ENCODE data around the gene LAMP1.

The LAMP1 gene

DNA sequence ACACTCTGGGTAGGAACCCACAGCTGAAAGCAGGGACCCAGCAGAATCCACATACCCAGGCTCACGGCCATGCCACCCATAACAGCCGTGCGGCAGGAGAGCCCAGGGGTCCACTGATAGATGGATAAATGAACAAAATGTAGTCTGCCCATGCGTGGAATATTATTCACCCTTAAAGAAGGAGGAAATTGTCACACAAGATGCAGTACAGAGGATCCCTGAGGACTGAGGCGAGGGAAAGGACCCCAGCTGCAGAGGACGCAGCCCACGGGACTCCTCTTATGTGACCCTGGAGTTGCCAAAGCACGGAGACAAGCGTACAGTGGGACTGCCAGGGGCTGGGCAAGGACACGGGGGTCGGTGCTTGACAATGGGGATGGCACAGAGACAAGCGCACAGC, 56.2 kb downstream of the LAMP1 start:
- no peak overlapping the region for H3K4me3 ChIP-seq (ENCODE audit: low read length)
- H3K27me3 ChIP-seq (ENCODE audit: control insufficient read depth, insufficient read depth, low read length): no peaks in the 10 kb centered on the region
- no peaks in the 10 kb centered on the region for H3K36me3 ChIP-seq (ENCODE audit: control insufficient read depth, insufficient read depth, low read length)
- H3K9me3 ChIP-seq (ENCODE audit: control insufficient read depth, low read length): no peaks in the 10 kb centered on the region
- H3K9ac ChIP-seq (ENCODE audit: low read length): no peak overlapping the region
- H3K4me1 ChIP-seq (ENCODE audit: control insufficient read depth, insufficient read depth, low read length): peaks cover under 1% of the 10 kb centered on the region

DNA sequence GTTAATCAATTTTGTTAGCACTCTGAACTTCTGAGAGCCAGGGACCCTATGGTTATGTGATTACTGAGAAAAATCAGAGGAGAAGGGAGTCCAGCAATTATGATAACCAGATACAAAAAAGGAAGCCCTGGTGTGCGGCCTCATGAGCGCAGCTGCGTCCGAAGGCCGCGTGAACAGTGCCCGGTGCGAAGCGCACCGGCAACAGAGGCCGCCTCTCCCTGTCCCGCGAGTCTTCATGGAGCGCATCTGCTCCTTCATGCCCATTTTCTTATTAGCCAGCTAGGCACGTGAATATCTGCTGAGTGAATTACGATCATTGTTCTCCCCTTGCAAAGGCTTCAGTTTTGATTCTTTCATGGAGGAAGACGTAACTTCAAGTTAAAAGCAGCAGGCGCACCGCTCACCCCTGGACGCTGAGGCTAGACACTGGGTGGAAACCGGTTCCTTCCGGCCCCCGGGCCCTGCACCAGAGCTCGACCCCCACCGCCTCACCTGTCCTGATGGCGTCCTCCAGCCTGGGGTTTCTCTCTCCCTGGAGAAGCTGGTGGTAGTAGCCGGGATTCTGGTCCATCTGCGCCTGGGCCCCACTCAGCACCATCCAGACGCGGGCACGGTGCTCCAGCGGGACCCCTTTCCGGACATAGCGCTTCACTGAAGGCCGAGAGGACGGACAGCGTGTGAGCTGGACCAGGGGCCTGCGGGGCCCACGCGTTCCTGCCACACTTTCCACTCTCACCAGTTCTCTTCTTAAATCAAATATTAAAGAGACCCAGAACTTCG, 58.0 kb downstream of the LAMP1 start:
- H3K4me3 ChIP-seq (ENCODE audit: low read length): no peak overlapping the region
- H3K27me3 ChIP-seq (ENCODE audit: control insufficient read depth, insufficient read depth, low read length): no peaks in the 10 kb centered on the region
- no peaks in the 10 kb centered on the region for H3K36me3 ChIP-seq (ENCODE audit: control insufficient read depth, insufficient read depth, low read length)
- peaks cover 16% of the 10 kb centered on the region for H3K4me1 ChIP-seq (ENCODE audit: control insufficient read depth, insufficient read depth, low read length)
- no peak overlapping the region for H3K9ac ChIP-seq (ENCODE audit: low read length)
- H3K9me3 ChIP-seq (ENCODE audit: control insufficient read depth, low read length): no peaks in the 10 kb centered on the region

DNA sequence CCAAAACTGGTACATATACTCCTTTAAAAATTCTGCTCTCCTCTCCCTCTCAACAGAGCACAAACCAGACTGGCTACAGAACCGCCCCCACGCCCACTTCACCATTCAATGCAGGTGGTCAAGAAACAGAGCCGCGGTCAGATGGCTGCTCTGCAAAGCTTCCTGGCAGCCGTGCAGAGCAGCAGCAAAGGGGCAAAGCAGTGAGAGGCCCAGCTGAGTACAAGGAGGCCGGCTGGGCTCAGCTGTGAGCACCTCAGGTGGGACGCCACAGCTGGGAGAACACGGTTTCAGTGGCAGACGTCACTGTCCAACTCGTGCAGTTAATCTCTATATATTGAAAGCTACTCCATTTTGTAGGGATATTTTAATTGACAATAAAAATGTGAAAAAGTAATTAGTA, 58.6 kb downstream of the LAMP1 start:
- no peaks in the 10 kb centered on the region for H3K9me3 ChIP-seq (ENCODE audit: control insufficient read depth, low read length)
- H3K36me3 ChIP-seq (ENCODE audit: control insufficient read depth, insufficient read depth, low read length): no peaks in the 10 kb centered on the region
- H3K27me3 ChIP-seq (ENCODE audit: control insufficient read depth, insufficient read depth, low read length): no peaks in the 10 kb centered on the region
- peaks cover 22% of the 10 kb centered on the region for H3K4me1 ChIP-seq (ENCODE audit: control insufficient read depth, insufficient read depth, low read length)
- H3K4me3 ChIP-seq (ENCODE audit: low read length): no peak overlapping the region
- H3K9ac ChIP-seq (ENCODE audit: low read length): no peak overlapping the region

DNA sequence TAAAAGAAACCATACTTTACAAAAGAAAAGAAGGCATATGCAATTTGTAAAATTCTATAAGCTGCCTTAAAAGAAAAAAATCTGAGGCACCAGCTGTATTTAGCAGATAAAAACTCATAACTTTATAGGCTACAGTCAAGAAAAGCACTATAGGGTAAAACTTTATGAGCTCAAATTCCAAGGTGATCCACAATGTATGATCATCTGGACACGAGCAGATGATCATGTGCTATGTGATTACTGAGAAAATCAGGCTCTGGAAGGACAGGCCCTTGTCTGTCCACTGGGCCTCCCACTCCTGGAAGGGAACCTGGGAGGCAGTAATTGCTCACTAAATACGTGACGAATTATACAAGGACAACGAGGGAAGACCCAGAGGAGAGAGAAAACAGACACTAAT, 59.6 kb downstream of the LAMP1 start:
- Histone ChIP-seq H3K4me1 (ENCODE audit: control insufficient read depth, insufficient read depth, low read length) (peaks cover 25% of the 10 kb centered on the region), H3K9me3 (ENCODE audit: control insufficient read depth, low read length) (no peaks in the 10 kb centered on the region), H3K36me3 (ENCODE audit: control insufficient read depth, insufficient read depth, low read length) (no peaks in the 10 kb centered on the region), H3K9ac (ENCODE audit: low read length) (no peak overlapping the region), H3K4me3 (ENCODE audit: low read length) (no peak overlapping the region), H3K27me3 (ENCODE audit: control insufficient read depth, insufficient read depth, low read length) (no peaks in the 10 kb centered on the region)

DNA sequence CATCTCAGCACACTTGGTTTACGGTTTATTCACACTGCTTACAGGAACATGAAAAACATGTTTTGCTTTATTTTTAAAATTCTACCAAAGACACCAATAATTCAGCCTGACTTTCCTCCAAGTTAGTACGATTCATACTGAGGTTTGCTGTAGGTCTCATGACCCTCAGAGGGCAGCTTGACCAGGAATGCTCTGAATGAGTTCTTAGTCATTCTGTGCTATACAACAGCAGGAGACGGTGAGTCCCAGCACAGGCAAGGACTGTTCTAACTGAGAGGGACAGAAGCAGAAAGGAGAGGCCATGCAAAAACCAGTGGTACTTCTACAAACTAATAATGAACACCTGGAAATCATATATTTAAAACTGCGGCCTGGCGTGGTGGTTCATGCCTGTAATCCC, 60.5 kb downstream of the LAMP1 start:
- Histone ChIP-seq H3K36me3 (ENCODE audit: control insufficient read depth, insufficient read depth, low read length) (no peaks in the 10 kb centered on the region), H3K27me3 (ENCODE audit: control insufficient read depth, insufficient read depth, low read length) (no peaks in the 10 kb centered on the region), H3K4me3 (ENCODE audit: low read length) (no peak overlapping the region), H3K9ac (ENCODE audit: low read length) (no peak overlapping the region), H3K4me1 (ENCODE audit: control insufficient read depth, insufficient read depth, low read length) (peaks cover 25% of the 10 kb centered on the region), H3K9me3 (ENCODE audit: control insufficient read depth, low read length) (no peaks in the 10 kb centered on the region)

DNA sequence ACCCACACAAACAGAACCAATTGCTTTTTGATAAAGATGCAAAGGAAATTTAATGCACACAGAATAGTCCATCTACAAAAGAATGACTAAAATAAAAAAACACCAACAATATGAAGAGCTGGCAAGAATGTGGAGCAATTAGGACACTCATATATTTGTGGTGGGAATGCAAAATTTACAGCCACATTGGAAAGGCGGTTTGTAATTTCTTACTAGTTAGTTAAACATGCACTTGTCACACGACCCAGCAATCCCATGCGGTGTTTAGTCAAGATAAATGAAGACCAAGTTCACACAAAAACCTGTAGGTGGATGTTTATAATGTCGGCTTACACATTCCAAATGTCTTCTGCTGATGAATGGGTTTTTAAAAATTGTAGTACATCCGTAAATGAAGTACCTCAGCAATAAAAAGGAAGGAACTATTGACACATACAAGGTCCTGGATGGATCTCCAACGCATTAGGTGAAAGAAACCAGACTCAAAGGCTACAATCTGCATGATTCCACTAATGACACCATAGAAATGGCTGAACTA, 61.7 kb downstream of the LAMP1 start:
- no peaks in the 10 kb centered on the region for H3K9me3 ChIP-seq (ENCODE audit: control insufficient read depth, low read length)
- H3K36me3 ChIP-seq (ENCODE audit: control insufficient read depth, insufficient read depth, low read length): no peaks in the 10 kb centered on the region
- H3K9ac ChIP-seq (ENCODE audit: low read length): no peak overlapping the region
- H3K4me3 ChIP-seq (ENCODE audit: low read length): no peak overlapping the region
- no peaks in the 10 kb centered on the region for H3K27me3 ChIP-seq (ENCODE audit: control insufficient read depth, insufficient read depth, low read length)
- peaks cover 29% of the 10 kb centered on the region for H3K4me1 ChIP-seq (ENCODE audit: control insufficient read depth, insufficient read depth, low read length)

DNA sequence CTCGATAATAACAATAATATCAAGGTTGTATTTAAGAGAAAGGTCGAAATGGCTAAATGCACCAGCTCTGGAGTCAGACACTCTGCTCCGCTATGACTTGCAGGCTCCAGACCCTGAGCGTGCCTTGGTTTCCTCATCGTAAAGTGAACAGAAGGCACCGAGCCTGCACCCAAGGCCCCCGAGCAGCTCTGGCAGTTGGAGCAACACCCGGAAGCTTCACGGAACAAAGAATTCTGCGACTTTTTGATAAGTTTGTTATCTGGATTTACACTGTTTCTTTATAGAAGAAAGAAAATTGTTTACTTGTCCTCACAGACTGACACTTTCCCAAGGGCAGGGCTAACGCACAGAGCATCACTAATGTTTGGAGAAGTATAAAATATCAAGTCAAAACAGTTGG, 62.5 kb downstream of the LAMP1 start:
- H3K4me1 ChIP-seq (ENCODE audit: control insufficient read depth, insufficient read depth, low read length): peaks cover 29% of the 10 kb centered on the region
- H3K9me3 ChIP-seq (ENCODE audit: control insufficient read depth, low read length): no peaks in the 10 kb centered on the region
- no peaks in the 10 kb centered on the region for H3K36me3 ChIP-seq (ENCODE audit: control insufficient read depth, insufficient read depth, low read length)
- H3K9ac ChIP-seq (ENCODE audit: low read length): no peak overlapping the region
- no peak overlapping the region for H3K4me3 ChIP-seq (ENCODE audit: low read length)
- no peaks in the 10 kb centered on the region for H3K27me3 ChIP-seq (ENCODE audit: control insufficient read depth, insufficient read depth, low read length)

DNA sequence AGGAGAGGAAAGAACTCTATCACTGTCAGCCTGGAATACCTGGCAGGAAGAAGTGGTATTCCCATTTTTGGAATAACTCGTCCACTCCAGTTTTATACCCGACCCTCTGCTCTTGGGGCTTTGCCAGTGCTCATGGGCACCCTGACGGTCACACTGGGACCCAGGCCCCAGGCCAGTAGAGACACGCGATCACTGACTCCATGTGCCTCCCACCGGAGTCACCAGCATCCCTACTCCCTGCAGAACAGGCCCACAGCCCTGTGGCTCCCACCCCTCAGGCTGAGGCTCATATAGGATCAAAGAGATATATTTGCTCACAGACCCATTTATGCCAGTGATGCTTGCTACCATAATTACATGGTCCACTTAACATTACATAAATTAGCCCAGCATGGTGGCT, 63.4 kb downstream of the LAMP1 start:
- no peak overlapping the region for H3K9ac ChIP-seq (ENCODE audit: low read length)
- no peaks in the 10 kb centered on the region for H3K27me3 ChIP-seq (ENCODE audit: control insufficient read depth, insufficient read depth, low read length)
- H3K4me3 ChIP-seq (ENCODE audit: low read length): no peak overlapping the region

DNA sequence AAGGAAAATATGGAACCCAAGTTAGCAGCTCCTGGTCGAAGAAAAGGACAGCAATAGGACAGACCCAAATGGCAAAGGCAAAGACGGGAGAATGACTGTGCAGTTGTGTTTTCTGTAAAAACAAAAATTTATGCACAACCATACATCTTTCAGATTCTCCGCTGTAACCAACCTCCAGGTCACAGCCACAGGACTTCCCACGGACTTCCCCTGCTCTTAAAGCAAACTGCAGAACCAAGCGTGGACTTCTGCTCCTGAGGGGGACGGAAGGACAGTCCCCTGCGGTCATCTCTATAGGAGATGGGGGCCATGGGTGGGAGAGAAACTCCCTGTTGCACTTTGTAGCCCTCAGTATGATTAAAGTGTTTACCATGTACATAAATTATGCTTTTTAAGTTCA, 64.4 kb downstream of the LAMP1 start:
- Histone ChIP-seq H3K9ac (ENCODE audit: low read length) (no peak overlapping the region), H3K9me3 (ENCODE audit: control insufficient read depth, low read length) (no peaks in the 10 kb centered on the region), H3K4me3 (ENCODE audit: low read length) (no peak overlapping the region), H3K4me1 (ENCODE audit: control insufficient read depth, insufficient read depth, low read length) (peaks cover 29% of the 10 kb centered on the region), H3K27me3 (ENCODE audit: control insufficient read depth, insufficient read depth, low read length) (no peaks in the 10 kb centered on the region), H3K36me3 (ENCODE audit: control insufficient read depth, insufficient read depth, low read length) (no peaks in the 10 kb centered on the region)

More for the DNA sequence above, 63.4 kb downstream of the LAMP1 start:
- H3K36me3 ChIP-seq (ENCODE audit: control insufficient read depth, insufficient read depth, low read length): no peaks in the 10 kb centered on the region
- H3K9me3 ChIP-seq (ENCODE audit: control insufficient read depth, low read length): no peaks in the 10 kb centered on the region
- H3K4me1 ChIP-seq (ENCODE audit: control insufficient read depth, insufficient read depth, low read length): peaks cover 29% of the 10 kb centered on the region

DNA sequence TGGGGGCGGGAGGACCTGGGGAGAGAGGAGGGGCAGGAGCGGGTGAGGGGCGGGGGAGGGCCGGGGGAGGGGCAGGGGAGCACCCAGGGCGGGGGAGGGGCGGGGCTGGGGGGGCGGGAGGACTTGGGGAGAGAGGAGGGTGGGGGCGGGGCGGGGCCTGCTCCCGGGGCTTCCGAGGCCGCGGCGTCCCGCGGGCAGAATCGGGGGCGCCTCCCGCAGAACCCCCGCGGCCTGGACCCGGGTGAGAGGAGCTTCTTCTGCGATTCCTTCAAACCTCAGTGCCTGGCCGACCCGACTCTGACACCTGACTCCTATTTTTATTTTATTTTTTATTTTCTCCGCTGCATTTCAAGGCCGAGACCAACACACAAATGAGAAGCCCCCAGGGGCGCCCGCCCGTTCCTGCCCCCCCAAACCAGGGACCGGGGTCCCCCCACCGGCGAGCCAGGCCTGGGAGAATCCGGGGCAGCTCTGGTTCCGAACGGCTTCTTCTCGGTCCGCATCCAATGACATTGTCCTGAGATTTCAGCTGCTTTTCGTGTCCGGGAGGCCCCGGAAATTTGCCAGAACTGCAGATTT, 67.4 kb downstream of the LAMP1 start:
- Histone ChIP-seq H3K9me3 (ENCODE audit: control insufficient read depth, low read length) (no peaks in the 10 kb centered on the region), H3K27me3 (ENCODE audit: control insufficient read depth, insufficient read depth, low read length) (no peaks in the 10 kb centered on the region), H3K36me3 (ENCODE audit: control insufficient read depth, insufficient read depth, low read length) (no peaks in the 10 kb centered on the region), H3K9ac (ENCODE audit: low read length) (peak overlapping the region; percentile 22), H3K4me1 (ENCODE audit: control insufficient read depth, insufficient read depth, low read length) (peaks cover 17% of the 10 kb centered on the region), H3K4me3 (ENCODE audit: low read length) (no peak overlapping the region)

DNA sequence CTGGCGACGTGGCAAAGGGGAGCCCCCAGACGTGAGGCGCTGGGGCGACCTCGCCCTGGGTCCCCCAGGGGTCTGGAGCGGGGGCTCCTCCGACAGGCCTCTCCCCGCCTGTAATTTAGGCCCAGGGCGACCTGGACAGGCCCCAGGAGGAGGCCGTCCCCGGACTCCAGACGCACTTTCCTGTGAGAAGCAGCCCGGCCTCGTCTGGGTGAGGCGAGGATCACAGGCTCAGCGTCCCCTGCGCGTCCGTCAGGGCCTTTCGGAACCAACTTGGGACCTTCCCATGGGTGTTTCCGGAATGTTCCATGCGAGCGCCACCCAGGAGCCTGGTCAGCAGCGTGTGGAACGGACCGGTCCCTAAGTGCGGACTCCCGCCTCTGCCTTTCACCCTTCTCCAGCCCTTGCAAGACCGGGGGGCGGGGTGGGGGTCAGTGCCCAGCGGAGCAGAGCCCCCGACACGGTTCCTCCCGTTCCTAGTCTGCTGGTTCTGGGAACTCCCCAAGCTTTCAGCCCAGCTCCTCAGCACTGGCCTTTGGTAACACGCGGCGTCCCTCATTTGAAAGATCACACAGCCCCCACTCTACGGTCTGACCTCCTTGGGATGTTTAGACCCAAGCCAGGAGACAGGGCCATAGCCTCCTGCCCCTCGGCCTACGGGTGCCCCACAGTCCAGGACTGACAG, 68.0 kb downstream of the LAMP1 start:
- peak overlapping the region; percentile 22 for H3K9ac ChIP-seq (ENCODE audit: low read length)
- H3K9me3 ChIP-seq (ENCODE audit: control insufficient read depth, low read length): no peaks in the 10 kb centered on the region
- no peak overlapping the region for H3K4me3 ChIP-seq (ENCODE audit: low read length)
- no peaks in the 10 kb centered on the region for H3K27me3 ChIP-seq (ENCODE audit: control insufficient read depth, insufficient read depth, low read length)
- H3K36me3 ChIP-seq (ENCODE audit: control insufficient read depth, insufficient read depth, low read length): no peaks in the 10 kb centered on the region
- H3K4me1 ChIP-seq (ENCODE audit: control insufficient read depth, insufficient read depth, low read length): peaks cover 12% of the 10 kb centered on the region

DNA sequence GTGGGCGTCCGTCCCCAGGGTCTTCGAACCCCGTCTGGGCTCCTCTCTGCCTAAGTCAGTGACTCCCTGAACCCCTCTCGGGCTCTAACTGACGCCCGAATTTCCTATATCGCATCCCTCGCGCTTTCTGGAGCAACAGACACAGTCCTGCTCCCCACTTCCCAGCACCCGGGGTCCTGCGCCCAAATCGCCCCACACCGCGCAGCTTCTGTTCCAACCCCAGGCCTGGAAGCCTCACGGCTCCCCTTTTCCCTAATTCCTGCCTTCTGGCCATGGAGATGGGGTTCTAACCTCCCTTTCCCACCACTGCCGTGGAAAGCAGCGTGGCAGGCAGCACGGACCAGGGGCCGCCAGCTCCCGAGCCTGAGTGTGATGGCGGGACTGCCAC, 68.5 kb downstream of the LAMP1 start:
- Histone ChIP-seq H3K27me3 (ENCODE audit: control insufficient read depth, insufficient read depth, low read length) (no peaks in the 10 kb centered on the region), H3K4me1 (ENCODE audit: control insufficient read depth, insufficient read depth, low read length) (peaks cover 7% of the 10 kb centered on the region), H3K4me3 (ENCODE audit: low read length) (no peak overlapping the region), H3K9me3 (ENCODE audit: control insufficient read depth, low read length) (no peaks in the 10 kb centered on the region), H3K9ac (ENCODE audit: low read length) (no peak overlapping the region), H3K36me3 (ENCODE audit: control insufficient read depth, insufficient read depth, low read length) (no peaks in the 10 kb centered on the region)
